ENCODE measurements around the gene NECAB2.
"Not testable (repeated sequence)": the region's sequence is repeated elsewhere in the genome, so short reads cannot be mapped to it uniquely, and the experiment has no call there.

The NECAB2 gene

GRCh38 chr16:83949724-83950001 is 18.4 kb upstream of the NECAB2 start:
- Histone ChIP-seq H4K12ac (ENCODE audit: low read depth, low read length) (no peak overlapping the region), H3K9ac (ENCODE audit: low read length) (no peak overlapping the region), H3K4me1 (ENCODE audit: control insufficient read depth in 1 of 2, insufficient read depth in 2 of 2, low read length in 2 of 2) (peaks cover 6 to 13% of the 10 kb centered on the region in 2 experiments), H3K14ac (ENCODE audit: low read length) (no peak overlapping the region), H2BK5ac (ENCODE audit: low read depth, low read length, poor library complexity) (no peak overlapping the region), H3K4me2 (ENCODE audit: low read length) (no peak overlapping the region), H2BK12ac (ENCODE audit: low read length) (no peak overlapping the region), H3K79me1 (ENCODE audit: low read length) (peaks cover 5% of the 10 kb centered on the region), H3K4me3 (ENCODE audit: low read depth, low read length) (no peak overlapping the region), H3K18ac (ENCODE audit: low read length) (no peak overlapping the region), H3K4ac (ENCODE audit: low read depth, low read length) (no peak overlapping the region), H3K23ac (ENCODE audit: low read length) (no peak overlapping the region), H3K79me2 (ENCODE audit: control insufficient read depth, insufficient read depth, low read length, poor library complexity) (peaks cover 2% of the 10 kb centered on the region), H3K27me3 (ENCODE audit: insufficient read depth, low read length) (no peaks in the 10 kb centered on the region), H4K8ac (ENCODE audit: low read depth, low read length) (no peak overlapping the region), H2AFZ (ENCODE audit: insufficient read depth, low read length, poor library complexity) (no peak overlapping the region), H3K36me3 (ENCODE audit: control insufficient read depth in 1 of 2, insufficient read depth in 2 of 2, low read length in 2 of 2) (no peaks in the 10 kb centered on the region), H2AK5ac (ENCODE audit: low read length) (no peak overlapping the region), H3K27ac (ENCODE audit: low read depth, low read length) (no peak overlapping the region), H2BK120ac (ENCODE audit: insufficient read depth, low read length, poor library complexity) (no peak overlapping the region), H4K91ac (ENCODE audit: low read depth, low read length) (no peak overlapping the region), H3K9me3 (ENCODE audit: insufficient read depth, low read depth, low read length) (peaks cover 3% of the 10 kb centered on the region)
- no CpG with 5 or more reads among the region's 5 CpGs for WGBS (ENCODE audit: extremely low coverage, insufficient coverage, insufficient read length)
- DNase-seq, result no peak

GRCh38 chr16:83950862-83951399 is 17.1 kb upstream of the NECAB2 start:
- H3K79me2 ChIP-seq (ENCODE audit: control insufficient read depth, insufficient read depth, low read length, poor library complexity); H4K91ac ChIP-seq (ENCODE audit: low read depth, low read length); H3K4me3 ChIP-seq (ENCODE audit: low read depth, low read length); H2AFZ ChIP-seq (ENCODE audit: insufficient read depth, low read length, poor library complexity); H2BK12ac ChIP-seq (ENCODE audit: low read length); H4K8ac ChIP-seq (ENCODE audit: low read depth, low read length); H3K27me3 ChIP-seq (ENCODE audit: insufficient read depth, low read length); H3K14ac ChIP-seq (ENCODE audit: low read length); H3K9ac ChIP-seq (ENCODE audit: low read length); H3K23ac ChIP-seq (ENCODE audit: low read length); H2BK5ac ChIP-seq (ENCODE audit: low read depth, low read length, poor library complexity); H3K9me3 ChIP-seq (ENCODE audit: insufficient read depth, low read depth, low read length); DNase-seq; H2BK120ac ChIP-seq (ENCODE audit: insufficient read depth, low read length, poor library complexity); H3K27ac ChIP-seq (ENCODE audit: low read depth, low read length); H4K12ac ChIP-seq (ENCODE audit: low read depth, low read length); H3K18ac ChIP-seq (ENCODE audit: low read length); H3K4ac ChIP-seq (ENCODE audit: low read depth, low read length); H2AK5ac ChIP-seq (ENCODE audit: low read length); H3K79me1 ChIP-seq (ENCODE audit: low read length); H3K4me2 ChIP-seq (ENCODE audit: low read length); H3K36me3 ChIP-seq (ENCODE audit: control insufficient read depth in 1 of 2, insufficient read depth in 2 of 2, low read length in 2 of 2): not testable (repeated sequence)
- peaks cover 9 to 16% of the 10 kb centered on the region in 2 experiments for H3K4me1 ChIP-seq (ENCODE audit: control insufficient read depth in 1 of 2, insufficient read depth in 2 of 2, low read length in 2 of 2)
- no CpG with 5 or more reads among the region's 10 CpGs for WGBS (ENCODE audit: extremely low coverage, insufficient coverage, insufficient read length)

GRCh38 chr16:83951544-83951943 is 16.5 kb upstream of the NECAB2 start:
- DNase-seq, result no peak
- Histone ChIP-seq H3K23ac (ENCODE audit: low read length) (no peak overlapping the region), H3K4me1 (ENCODE audit: control insufficient read depth in 1 of 2, insufficient read depth in 2 of 2, low read length in 2 of 2) (peaks cover 9 to 16% of the 10 kb centered on the region in 2 experiments), H3K9me3 (ENCODE audit: insufficient read depth, low read depth, low read length) (peaks cover 3% of the 10 kb centered on the region), H3K4ac (ENCODE audit: low read depth, low read length) (no peak overlapping the region), H3K18ac (ENCODE audit: low read length) (no peak overlapping the region), H3K36me3 (ENCODE audit: control insufficient read depth in 1 of 2, insufficient read depth in 2 of 2, low read length in 2 of 2) (no peaks in the 10 kb centered on the region), H3K14ac (ENCODE audit: low read length) (no peak overlapping the region), H3K27ac (ENCODE audit: low read depth, low read length) (no peak overlapping the region), H4K12ac (ENCODE audit: low read depth, low read length) (no peak overlapping the region), H3K79me1 (ENCODE audit: low read length) (peaks cover 5% of the 10 kb centered on the region), H2AK5ac (ENCODE audit: low read length) (no peak overlapping the region), H4K91ac (ENCODE audit: low read depth, low read length) (no peak overlapping the region), H3K79me2 (ENCODE audit: control insufficient read depth, insufficient read depth, low read length, poor library complexity) (peaks cover 2% of the 10 kb centered on the region), H3K27me3 (ENCODE audit: insufficient read depth, low read length) (no peaks in the 10 kb centered on the region), H3K4me3 (ENCODE audit: low read depth, low read length) (no peak overlapping the region), H2BK120ac (ENCODE audit: insufficient read depth, low read length, poor library complexity) (no peak overlapping the region), H2BK12ac (ENCODE audit: low read length) (no peak overlapping the region), H4K8ac (ENCODE audit: low read depth, low read length) (no peak overlapping the region), H2AFZ (ENCODE audit: insufficient read depth, low read length, poor library complexity) (no peak overlapping the region), H3K9ac (ENCODE audit: low read length) (no peak overlapping the region), H3K4me2 (ENCODE audit: low read length) (no peak overlapping the region), H2BK5ac (ENCODE audit: low read depth, low read length, poor library complexity) (no peak overlapping the region)
- WGBS (ENCODE audit: extremely low coverage, insufficient coverage, insufficient read length), result no CpG with 5 or more reads among the region's 8 CpGs

GRCh38 chr16:83952587-83952939 is 15.5 kb upstream of the NECAB2 start:
- peaks cover 2% of the 10 kb centered on the region for H3K79me2 ChIP-seq (ENCODE audit: control insufficient read depth, insufficient read depth, low read length, poor library complexity)

More at GRCh38 chr16:83952587-83952939, 15.5 kb upstream of the NECAB2 start:
- no peak overlapping the region for H4K8ac ChIP-seq (ENCODE audit: low read depth, low read length)
- no peak overlapping the region for H3K27ac ChIP-seq (ENCODE audit: low read depth, low read length)
- peaks cover 3% of the 10 kb centered on the region for H3K9me3 ChIP-seq (ENCODE audit: insufficient read depth, low read depth, low read length)
- peaks cover 9 to 16% of the 10 kb centered on the region in 2 experiments for H3K4me1 ChIP-seq (ENCODE audit: control insufficient read depth in 1 of 2, insufficient read depth in 2 of 2, low read length in 2 of 2)
- H3K4me3 ChIP-seq (ENCODE audit: low read depth, low read length), result no peak overlapping the region
- H3K18ac ChIP-seq (ENCODE audit: low read length), result no peak overlapping the region
- no peak overlapping the region for H2BK120ac ChIP-seq (ENCODE audit: insufficient read depth, low read length, poor library complexity)
- H3K4ac ChIP-seq (ENCODE audit: low read depth, low read length), result no peak overlapping the region
- no CpG with 5 or more reads among the region's 8 CpGs for WGBS (ENCODE audit: extremely low coverage, insufficient coverage, insufficient read length)
- no peak overlapping the region for H3K14ac ChIP-seq (ENCODE audit: low read length)
- H2BK5ac ChIP-seq (ENCODE audit: low read depth, low read length, poor library complexity), result no peak overlapping the region
- H3K23ac ChIP-seq (ENCODE audit: low read length), result no peak overlapping the region
- peak overlapping the region; percentile 25 for H3K4me2 ChIP-seq (ENCODE audit: low read length)
- H3K27me3 ChIP-seq (ENCODE audit: insufficient read depth, low read length), result no peaks in the 10 kb centered on the region
- no peak overlapping the region for H3K9ac ChIP-seq (ENCODE audit: low read length)
- peak overlapping the region; percentile 32 for H4K12ac ChIP-seq (ENCODE audit: low read depth, low read length)
- no peak for DNase-seq
- peaks cover 5% of the 10 kb centered on the region for H3K79me1 ChIP-seq (ENCODE audit: low read length)
- H4K91ac ChIP-seq (ENCODE audit: low read depth, low read length), result peak overlapping the region; percentile 29
- H2BK12ac ChIP-seq (ENCODE audit: low read length), result peak overlapping the region; percentile 16
- no peak overlapping the region for H2AK5ac ChIP-seq (ENCODE audit: low read length)
- no peak overlapping the region for H2AFZ ChIP-seq (ENCODE audit: insufficient read depth, low read length, poor library complexity)
- H3K36me3 ChIP-seq (ENCODE audit: control insufficient read depth in 1 of 2, insufficient read depth in 2 of 2, low read length in 2 of 2), result no peaks in the 10 kb centered on the region

Data from trophoblast cell (in vitro differentiated cells and primary cell).